OCI-M1 (cell line): ENCODE measurements around the gene OR6J1.
"Not testable (repeated sequence)": the region's sequence is repeated elsewhere in the genome, so short reads cannot be mapped to it uniquely, and the experiment has no call there.

Experiments
- DNase-seq: peaks from one replicate; lab custom pipeline; 2025; lab: John Stamatoyannopoulos, UW

The OR6J1 gene

DNA sequence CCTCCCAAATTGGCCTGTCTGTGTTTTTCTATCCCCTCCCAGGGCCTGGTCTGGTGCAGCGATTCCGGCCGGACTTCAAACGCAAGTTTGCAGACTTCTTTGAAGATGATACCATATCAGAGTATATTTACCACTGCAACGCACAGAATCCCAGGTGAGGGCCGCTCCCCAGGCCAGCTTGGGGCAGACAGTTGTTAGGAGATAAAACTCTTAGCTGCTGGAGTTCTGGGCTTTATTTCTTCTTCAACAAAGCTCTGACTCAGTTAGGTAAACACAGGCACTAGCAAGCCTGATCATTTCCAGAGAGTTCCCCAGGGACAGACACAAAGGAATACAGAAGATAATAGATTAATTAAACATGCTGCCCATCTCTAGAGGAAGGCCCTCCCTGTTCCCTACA lies 37.8 kb downstream of the OR6J1 start:
- DNase-seq = no peak

DNA sequence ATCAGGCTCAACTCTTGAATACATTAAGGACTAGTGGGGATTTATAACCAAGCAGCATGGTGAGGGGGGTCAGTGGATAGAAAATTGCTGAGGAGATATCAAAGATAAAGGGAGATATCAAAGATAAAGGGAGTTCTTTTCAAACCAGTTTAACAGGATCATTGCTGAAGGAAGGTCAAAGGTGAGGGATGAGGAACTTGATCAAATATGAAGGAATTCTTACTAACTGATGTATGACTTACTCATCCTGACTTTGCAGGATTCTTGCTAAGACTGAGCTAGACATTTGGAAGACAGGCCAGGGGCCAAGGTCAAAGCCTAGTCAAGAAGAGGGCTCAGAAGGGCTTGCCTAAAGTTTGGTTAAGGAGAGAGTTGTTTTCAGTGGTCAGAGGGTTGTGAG lies 41.3 kb downstream of the OR6J1 start:
- DNase-seq = no peak

DNA sequence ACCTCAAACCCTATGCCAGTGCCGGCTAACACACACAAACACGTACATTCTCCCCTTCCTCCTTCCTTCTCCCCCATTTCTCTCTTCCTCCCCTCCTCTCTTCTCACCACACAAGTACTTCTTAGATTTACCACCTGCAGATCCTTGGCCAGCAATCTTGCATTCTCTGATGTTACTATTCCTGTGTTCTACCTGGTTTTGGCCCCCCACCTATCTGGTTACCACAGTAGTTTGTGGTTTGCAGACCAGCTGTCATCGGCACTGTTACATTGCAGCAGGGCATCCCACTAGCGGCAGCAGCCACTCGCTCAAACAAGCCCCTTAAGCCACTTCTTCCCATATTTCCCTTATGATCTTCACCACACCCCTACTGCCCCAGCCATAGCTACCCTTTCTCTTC lies 42.2 kb downstream of the OR6J1 start:
- DNase-seq = no peak

DNA sequence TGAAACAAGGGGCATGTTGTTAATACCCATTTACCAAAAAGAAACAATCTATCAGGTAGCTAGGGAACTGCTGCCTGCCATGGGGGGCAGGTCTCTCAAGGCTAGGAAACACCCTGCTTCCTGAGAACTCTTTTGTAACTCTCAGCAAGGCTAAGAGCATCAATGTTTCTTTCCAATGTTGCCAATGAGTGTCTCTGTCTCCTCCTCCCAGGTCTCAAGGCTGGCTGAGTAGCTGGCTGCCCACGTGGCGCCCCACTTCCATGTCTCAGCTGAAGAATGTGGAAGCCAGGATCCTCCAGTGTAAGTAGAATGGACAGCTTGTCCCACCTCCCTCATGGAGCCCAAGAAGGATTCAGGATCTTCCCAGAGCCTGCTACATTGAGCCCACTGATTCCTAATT lies 42.7 kb downstream of the OR6J1 start:
- no peak for DNase-seq

DNA sequence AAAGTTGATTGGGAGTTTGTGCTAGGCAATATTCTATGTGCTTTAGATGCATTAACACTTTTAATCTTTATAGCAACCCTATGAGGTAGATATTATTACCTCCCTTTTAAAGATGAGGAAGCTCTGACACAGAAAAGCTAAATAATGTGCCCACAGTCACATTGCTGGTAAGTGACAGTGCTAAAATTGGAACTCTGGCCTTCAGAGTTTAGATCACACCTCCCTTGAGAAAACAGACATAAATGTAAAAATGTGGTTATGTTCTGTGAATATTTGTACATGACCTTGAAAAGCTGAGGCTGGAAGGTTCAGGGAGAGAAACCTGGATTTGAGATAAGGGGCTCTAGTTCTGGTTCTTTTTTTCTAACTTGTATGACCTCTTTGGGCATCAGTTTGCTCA lies 44.1 kb downstream of the OR6J1 start:
- no peak for DNase-seq

DNA sequence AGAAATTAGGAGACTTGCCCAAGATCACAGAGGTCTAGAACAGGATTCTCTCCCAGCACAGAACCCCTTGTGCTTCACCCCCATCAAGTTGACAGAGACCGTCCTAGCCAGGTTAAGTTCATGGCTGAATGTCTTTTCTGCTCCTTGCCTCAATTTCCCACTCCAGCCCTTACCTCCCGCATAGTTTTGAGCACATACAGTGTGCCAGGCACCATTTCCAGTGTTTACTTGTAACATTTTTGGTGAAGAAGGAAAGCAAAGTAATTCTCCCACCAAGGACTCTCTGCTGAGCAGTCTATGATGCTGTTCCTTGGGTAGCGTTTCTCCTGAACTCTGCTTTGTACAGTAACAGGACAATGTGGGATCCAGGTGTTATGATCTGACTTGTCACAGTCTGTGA lies 44.8 kb downstream of the OR6J1 start:
- DNase-seq = no peak

DNA sequence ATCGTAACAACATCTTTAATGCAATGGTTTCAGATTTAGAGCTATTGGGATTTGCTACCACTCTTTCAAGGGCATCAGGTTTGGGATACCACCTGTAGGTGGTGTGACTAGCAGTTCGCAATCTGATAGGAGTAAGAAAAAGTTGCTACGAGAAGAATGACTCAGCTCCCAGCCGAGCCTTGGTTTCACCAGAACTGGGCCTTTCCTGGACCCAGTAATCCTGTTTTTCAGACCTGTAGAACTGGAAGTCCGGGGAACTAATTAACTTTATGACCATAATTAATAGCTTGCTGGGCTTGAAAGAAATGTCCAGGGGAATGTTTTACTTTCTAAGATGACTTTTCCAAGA lies 45.3 kb downstream of the OR6J1 start:
- peak; percentile 52 for DNase-seq

DNA sequence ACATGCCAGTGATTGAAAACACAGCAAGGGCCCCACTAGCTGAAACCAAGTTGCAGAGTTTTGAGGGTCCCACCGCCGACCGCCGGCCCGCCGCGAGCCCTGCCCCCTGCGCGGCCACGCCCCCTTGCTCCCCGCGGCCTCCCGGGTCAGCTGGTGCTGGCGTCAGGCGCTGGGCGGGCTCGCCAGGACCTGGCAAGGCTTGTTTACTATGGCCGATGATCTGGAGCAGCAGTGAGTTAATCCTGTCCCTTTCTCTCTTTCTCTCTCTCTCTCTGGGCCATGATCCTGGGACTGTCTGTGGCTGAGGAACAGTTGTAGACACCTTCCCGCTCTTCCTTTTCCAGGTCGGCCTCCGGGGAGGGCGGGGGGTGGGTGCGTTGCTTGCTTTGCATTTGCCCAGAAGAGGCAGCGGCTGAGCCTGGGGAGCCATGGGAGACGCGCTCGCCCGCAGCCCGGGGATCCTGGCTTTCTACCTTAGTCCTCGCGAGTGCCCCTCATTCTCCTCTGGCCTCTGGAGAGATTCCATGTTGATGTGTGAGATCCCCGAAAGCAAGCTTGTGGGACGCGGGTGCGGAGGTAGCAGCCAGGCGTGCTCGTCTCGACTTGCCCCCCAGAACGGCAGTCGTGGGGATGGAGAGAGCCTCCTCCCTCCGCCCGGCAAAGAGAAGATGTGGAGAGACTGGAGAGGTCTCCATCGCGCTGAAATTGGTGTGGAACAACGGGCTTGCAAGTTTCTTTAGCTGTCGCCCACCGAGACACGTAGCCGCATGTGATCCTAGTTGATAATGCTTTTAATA lies 45.9 kb downstream of the OR6J1 start, which contains the start of gene ABHD4:
Gene ABHD4, plus strand, starts transcription at position 202 of the 797 bp plus-strand sequence. Its CDS starts 7 bp downstream, at position 209.
- peak; percentile 63 for DNase-seq

DNA sequence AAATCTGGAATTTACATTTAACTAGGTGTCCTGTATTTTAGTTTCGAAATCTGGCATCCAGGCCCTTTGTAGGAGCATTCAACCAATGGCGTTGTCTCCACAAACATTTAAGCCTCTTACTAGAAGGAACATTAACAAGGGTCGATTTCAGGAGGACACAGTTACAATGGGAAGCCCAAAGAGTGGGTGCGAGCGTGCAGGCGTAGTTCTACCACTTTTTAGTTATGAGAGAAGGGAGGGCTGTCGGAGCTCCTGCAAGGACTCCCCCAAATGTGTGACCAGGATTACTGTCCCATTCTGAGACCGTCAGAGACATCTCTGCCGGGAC lies 46.4 kb downstream of the OR6J1 start:
- peak; percentile 45 for DNase-seq

DNA sequence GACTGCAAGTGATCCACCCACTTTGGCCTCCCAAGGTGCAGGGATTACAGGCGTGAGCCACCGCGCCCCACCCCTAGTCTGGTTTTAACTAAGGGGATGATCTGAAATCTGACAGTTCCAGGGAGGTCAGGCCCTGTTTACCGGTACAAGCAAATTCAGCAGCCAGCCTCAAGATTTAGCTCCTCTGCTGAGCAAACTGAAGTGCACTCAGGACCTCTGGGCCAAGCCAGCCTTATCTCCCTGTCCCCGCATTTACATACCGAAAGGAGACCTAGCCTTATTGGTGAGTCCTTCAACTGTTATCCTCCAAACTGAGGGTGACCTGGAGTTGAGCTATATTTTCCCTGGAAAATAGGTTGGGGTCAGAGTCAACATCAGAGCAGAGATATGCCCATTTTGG lies 46.9 kb downstream of the OR6J1 start:
- DNase-seq = peak; percentile 40

DNA sequence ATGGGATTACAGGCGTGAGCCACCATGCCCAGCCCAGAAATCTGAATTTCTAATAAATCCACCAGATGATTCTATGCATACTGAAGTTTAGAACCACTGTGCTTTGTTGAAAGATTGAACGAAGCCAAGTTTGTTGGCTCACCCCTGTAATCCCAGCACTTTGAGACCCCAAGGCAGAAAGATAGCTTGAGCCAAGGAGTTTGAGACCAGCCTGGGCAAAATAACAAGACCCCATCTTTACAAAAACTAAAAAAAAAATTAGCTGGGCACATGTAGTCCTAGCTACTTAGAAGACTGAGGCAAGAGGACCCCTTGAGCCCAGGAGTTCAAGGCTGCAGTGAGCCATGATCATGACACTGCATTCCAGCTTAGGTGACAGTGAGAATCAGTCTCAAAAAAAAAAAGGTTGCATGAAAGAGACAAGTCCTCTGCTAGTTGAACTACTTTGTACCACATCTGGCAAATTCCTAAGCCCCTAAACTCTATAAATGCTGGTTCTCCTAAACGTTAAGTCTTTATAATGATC lies 47.7 kb downstream of the OR6J1 start:
- no peak for DNase-seq

DNA sequence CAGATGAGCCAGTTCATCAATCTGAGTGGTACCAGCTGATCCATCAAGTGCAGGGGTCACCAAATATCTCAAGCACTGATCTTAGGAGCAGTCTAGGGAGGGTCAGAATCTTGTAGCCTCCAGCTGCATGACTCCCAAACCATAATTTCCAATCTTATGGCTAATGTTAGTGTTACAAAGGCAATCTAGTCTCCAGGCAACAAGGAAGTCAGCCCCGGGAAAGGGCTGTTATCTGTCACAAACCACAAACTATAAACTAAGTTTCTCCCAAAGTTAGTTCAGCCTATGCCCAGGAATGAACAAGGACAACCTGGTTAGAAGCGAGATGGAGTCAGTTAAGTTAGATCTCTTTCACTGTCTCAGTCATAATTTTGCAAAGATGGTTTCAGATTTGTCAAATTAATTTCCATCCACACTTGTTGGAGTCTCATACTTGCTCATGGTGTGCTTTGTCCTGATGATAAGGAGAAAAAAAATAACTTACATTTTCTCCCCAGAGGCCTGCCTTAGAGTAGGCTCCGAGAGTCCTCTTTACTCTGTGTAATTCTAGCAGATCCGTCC lies 49.9 kb downstream of the OR6J1 start:
- DNase-seq = peak; percentile 28

DNA sequence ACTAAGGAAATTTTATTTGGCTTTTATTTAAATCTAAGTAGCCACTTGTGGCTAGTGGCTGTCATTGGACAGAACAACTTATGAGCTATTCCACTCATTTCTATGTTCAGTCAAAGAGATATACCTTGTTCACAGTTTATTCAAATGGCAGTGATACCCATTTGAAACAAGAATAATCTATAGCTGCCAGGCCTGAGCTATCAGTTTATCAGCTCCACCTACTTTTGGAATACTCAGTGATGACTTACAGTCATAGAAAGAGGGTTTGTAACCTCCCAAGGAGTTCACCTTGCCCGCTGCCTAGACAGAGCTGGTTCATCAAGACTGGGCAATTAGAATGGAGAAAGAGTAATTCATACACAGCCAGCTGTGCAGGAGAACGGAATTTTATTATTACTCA lies 50.6 kb downstream of the OR6J1 start:
- DNase-seq = no peak

DNA sequence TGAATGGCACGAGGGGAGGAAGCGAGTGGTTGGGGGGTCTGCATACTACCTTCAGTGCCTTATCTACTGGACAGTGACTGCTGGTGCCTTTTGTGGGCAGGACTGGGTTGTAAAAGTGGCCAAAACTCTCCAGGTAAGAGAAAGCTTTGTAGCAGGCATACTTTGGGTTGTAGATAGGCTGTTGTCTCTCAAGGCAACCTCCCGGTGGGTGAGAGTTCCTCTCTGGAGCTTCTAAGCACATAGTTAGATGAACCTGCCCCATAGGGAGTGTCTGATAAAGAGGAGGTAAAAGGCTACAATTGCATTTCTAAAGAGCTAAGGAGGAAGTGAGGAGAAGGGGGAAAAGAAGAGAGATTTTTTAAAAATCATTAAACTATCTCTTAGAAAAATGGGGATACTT lies 51.0 kb downstream of the OR6J1 start:
- no peak for DNase-seq

DNA sequence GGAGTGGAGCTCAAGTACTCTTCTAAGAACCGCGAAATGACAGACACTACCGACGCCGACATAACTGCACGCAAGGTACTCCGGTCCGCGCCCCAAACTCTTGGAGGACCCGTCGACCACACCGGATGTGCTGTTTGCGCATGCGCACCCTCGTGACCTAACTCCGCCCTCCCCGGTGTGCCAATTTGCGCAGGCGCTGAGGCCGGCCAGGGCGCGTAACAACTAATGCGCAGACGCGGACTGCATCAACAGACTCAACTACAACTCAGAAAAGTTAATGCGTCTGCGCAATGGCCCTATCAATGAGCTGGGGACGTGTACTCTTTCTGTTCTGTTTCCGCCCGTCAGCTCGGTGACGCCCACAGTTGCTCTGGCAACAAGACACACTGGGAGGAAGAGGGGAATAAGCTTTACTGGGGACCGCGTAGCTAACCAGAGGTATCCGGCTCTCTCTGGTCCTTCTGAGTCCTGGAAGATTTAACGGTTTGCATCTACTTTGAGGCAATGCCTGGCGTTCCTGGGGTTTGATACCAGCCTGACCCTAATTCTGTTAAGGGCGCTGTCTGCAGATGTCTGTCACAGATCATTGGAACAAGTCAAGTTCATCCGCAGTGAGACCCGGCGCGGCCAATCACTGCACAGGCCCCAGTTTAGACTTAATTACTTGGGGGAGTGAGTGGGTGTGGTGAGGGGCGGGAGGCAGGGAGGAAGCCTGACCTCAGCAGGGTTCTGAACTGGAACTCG lies 54.9 kb downstream of the OR6J1 start, which contains the start of gene DAD1:
Gene DAD1, minus strand, starts transcription at position 129 of the 744 bp plus-strand sequence. Its CDS starts 67 bp downstream, at position 62.
- DNase-seq = peak; percentile 99

DNA sequence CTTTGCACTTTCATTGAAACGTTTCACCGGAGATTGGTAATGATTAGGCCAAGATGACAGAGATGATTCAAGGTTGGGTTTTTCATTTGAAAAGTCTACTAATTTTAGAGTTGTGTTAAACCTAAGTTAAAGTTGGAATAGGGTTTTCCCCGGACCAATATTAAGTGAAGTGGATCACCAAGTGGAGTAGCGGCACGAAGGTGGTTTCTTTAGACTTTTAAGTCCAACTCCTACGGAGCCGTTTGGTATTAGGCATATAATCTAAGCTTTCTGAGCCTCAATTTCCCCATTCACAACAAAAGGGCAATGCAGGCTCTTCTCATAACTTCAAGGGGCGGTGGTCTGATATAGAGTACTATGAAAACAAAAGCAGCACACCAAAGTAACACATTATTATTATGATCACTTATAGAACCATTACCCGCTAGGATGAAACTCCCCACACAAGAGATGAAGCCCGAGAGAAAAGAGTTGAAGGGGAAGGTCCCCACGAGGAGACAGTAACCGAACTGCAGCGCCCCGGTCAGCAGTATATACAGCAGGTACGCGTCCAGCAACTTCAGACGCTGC lies 55.5 kb downstream of the OR6J1 start:
- no peak for DNase-seq

DNA sequence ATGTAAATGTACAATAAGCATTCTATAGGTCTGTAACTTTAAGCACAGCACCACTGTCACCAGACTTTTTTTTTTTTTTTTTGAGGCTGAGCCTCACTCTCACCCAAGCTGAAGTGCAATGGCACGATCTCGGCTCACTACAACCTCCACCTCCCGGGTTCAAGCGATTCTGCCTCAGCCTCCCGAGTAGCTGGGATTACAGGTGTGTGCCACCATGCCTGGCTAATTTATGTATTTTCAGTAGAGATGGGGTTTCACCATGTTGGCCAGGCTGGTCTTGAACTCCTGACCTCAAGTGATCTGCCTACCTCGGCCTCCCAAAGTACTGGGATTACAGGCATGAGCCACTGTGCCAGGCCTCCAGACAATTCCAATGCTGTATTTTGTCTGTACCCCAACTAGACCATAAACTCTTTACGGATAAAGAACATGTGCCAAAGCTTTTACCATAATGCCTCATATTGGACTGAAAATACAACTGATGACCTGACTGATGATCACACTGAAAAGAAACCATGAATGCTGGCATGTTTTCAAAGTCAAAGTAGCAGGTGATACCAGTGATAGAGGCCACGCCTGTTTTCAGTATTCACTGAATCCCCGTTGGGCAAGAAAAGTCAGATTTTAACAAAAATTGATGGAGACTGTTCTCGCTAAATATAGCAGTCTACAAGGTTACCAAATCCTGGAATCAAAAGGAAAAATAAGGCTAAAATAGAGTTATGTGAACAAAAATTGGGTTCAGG lies 56.3 kb downstream of the OR6J1 start:
- DNase-seq = not testable (repeated sequence)

DNA sequence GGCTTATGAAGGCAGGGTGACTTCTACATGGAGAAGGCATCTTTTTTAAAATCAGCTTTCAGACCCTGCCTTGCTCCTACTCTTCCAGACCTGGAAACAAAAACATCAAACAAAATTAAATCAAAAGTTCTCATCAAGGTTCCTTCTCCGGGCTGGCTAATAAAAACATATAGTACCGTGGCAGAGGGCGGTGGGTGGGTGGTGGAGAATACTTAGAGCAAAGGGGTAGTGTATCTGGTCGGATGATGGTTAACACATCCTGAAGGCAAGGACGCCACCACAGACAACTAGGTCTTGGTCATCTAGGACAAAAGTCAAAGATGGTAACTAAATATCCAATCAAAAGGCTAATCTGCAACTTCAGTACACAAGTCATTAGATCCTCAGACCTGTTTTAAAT lies 56.9 kb downstream of the OR6J1 start:
- DNase-seq = no peak

DNA sequence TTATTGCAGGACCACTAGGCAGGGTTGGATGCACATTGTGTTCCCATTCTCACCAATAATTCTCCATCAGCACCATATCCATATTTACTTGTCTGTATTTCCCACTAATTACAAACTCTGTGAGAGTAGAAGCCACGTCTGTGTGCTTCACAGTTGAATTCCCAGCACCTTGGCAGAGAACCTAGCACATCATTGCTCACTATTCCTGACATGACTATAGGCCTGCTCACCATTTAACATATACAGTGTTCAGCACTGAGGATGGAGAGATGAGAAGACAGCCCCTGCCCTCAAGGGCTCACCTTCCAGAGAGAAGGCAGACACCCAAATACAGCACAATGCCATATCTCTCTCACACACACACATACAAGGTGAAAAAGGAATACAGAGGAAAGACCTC lies 60.2 kb downstream of the OR6J1 start:
- DNase-seq = no peak
